Measurements from ENCODE around the gene EFS.
"Not testable (repeated sequence)": the region's sequence is repeated elsewhere in the genome, so short reads cannot be mapped to it uniquely, and the experiment has no call there.

EFS gene

GRCh38 chr14:23400496-23401149, 35.7 kb upstream of the EFS start:
- not testable (repeated sequence) for DNase-seq (ENCODE audit: low read depth); H3K4me3 ChIP-seq (ENCODE audit: low read depth, low read length)

DNA sequence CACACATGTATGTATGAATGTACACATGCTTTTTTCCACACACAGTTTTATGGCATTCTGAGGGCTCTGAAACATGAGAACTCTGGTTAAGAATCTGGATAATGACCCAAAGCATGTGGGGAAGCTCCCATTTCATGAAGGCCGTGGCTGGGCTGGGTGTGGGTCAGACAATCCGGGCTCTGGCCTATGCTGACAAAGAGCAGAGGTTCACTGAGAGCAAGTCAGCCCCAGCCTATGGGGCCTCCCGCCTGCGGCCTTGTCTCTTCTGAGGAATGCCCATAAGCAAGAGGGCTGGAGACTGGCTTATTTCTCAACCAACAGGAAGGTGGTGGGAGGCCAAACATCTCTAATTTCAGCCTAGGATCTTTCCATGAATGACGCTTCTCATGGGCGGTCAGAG, 34.6 kb upstream of the EFS start:
- H3K4me3 ChIP-seq (ENCODE audit: low read depth, low read length) = no peak overlapping the region
- no peak for DNase-seq (ENCODE audit: low read depth)

GRCh38 chr14:23399136-23399535, 34.2 kb upstream of the EFS start:
- no peak for DNase-seq (ENCODE audit: low read depth)
- H3K4me3 ChIP-seq (ENCODE audit: low read depth, low read length) = no peak overlapping the region

GRCh38 chr14:23398348-23398747, 33.4 kb upstream of the EFS start:
- no peak overlapping the region for H3K4me3 ChIP-seq (ENCODE audit: low read depth, low read length)
- DNase-seq (ENCODE audit: low read depth) = no peak

- no peak overlapping the region for H3K4me3 ChIP-seq (ENCODE audit: low read depth, low read length)
- no peak for DNase-seq (ENCODE audit: low read depth)
Observed at GRCh38 chr14:23396781-23397407, 31.9 kb upstream of the EFS start.

- no peak for DNase-seq (ENCODE audit: low read depth)
- H3K4me3 ChIP-seq (ENCODE audit: low read depth, low read length) = no peak overlapping the region
Observed at GRCh38 chr14:23396126-23396525, 31.2 kb upstream of the EFS start.

DNA sequence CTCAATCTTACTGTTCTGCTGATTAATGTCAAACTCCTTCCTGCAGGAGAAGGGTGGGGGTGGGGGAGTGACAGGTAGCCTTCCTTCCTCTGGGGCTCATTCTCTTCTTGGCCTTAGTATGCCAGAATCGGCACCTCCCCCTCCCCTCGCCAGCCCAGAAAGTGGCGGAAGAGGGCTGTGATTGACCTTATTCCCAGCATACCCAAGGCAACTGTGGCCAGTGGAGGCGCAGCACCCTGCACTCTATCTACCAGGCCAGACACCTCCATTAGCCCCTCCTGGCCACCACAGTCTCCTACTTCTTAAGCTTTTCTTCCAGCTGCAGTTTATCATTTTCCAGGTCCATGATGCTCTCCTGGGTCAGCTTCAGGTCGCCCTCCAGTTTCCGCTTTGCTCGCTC, 27.6 kb upstream of the EFS start:
- no peak overlapping the region for H3K4me3 ChIP-seq (ENCODE audit: low read depth, low read length)
- DNase-seq (ENCODE audit: low read depth) = no peak

- H3K4me3 ChIP-seq (ENCODE audit: low read depth, low read length); DNase-seq (ENCODE audit: low read depth): not testable (repeated sequence)
Observed at GRCh38 chr14:23389871-23390270, 24.9 kb upstream of the EFS start.

- no peak for DNase-seq (ENCODE audit: low read depth)
Observed at GRCh38 chr14:23389396-23389795, 24.4 kb upstream of the EFS start.

GRCh38 chr14:23388996-23389395, 24.0 kb upstream of the EFS start:
- no peak for DNase-seq (ENCODE audit: low read depth)
- no peak overlapping the region for H3K4me3 ChIP-seq (ENCODE audit: low read depth, low read length)

More at GRCh38 chr14:23389396-23389795, 24.4 kb upstream of the EFS start:
- H3K4me3 ChIP-seq (ENCODE audit: low read depth, low read length) = no peak overlapping the region

GRCh38 chr14:23387916-23388882, 23.2 kb upstream of the EFS start:
- H3K4me3 ChIP-seq (ENCODE audit: low read depth, low read length) = no peak overlapping the region
- DNase-seq (ENCODE audit: low read depth) = no peak

- DNase-seq (ENCODE audit: low read depth) = no peak
Observed at GRCh38 chr14:23386999-23387398, 22.0 kb upstream of the EFS start.

GRCh38 chr14:23386266-23386657, 21.3 kb upstream of the EFS start:
- DNase-seq (ENCODE audit: low read depth); H3K4me3 ChIP-seq (ENCODE audit: low read depth, low read length): not testable (repeated sequence)

More at GRCh38 chr14:23386999-23387398, 22.0 kb upstream of the EFS start:
- no peak overlapping the region for H3K4me3 ChIP-seq (ENCODE audit: low read depth, low read length)

DNA sequence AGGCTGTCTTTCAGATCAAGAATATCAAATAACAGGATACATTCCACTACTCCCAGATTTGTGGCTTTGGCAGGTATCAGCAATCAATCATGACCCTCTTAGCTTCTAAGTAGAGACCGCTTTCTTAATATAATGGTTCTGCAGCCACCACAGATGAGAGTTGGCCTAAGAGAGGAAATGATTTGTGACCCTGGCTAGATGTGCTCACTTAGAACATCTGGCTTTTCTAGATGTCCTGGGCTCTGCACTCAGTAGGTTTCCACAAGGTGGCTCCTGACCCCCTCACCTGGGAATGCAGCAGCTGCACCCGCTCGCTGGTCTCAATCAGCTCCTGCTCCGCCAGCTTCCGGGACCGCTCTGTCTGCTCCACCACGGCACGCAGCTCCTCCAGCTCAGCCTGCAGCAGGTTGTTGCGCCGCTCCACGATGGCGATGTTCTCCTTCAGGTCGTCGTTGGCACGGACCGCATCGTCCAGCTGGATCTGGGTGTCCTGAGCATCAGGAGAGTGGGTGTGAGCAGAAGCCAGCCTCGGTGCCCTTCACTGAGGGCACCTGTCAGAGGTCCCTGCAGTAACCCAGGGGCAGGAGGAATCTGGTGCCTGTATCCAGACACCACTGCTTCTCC, 20.8 kb upstream of the EFS start:
- DNase-seq (ENCODE audit: low read depth) = no peak
- H3K4me3 ChIP-seq (ENCODE audit: low read depth, low read length) = no peak overlapping the region

DNA sequence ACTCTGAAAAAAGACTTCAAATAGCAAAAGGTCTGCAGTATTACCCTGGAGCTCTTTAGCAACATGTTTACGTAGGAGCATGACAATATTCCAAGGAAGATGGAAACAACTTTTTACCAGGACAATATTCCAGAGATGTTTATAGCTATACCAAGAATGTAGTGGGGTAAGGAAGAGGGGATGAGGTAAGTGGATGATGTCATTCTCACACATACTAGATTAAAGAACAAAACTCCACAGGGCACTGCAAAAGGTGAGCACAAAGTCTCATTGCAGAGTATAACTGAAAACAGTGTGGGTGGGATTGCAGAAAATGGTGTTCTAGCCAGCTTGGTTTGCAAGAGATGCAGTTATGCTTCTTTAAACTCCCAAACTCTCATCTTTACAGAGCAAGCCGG, 20.3 kb upstream of the EFS start:
- no peak for DNase-seq (ENCODE audit: low read depth)
- H3K4me3 ChIP-seq (ENCODE audit: low read depth, low read length) = no peak overlapping the region

- H3K4me3 ChIP-seq (ENCODE audit: low read depth, low read length) = no peak overlapping the region
- DNase-seq (ENCODE audit: low read depth) = no peak
Observed at GRCh38 chr14:23384364-23385080, 19.6 kb upstream of the EFS start.

GRCh38 chr14:23382731-23383440, 17.9 kb upstream of the EFS start:
- no peak for DNase-seq (ENCODE audit: low read depth)
- H3K4me3 ChIP-seq (ENCODE audit: low read depth, low read length) = no peak overlapping the region

DNA sequence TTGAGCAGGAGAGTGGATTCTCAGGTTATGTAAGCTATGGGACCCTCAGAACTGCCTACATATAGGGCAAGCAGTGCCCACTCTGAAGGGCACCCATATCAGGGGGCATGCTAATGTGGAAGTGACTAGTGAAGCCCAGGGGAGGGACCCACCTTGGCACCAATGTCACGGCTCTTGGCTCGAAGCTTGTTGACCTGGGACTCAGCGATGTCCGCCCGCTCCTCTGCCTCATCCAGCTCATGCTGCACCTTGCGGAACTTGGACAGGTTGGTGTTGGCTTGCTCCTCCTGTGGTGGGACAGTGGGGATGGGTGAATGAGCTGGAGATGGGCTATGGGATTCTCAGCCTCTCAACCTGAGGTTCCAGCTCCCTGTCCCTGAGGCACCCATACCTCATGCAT, 17.3 kb upstream of the EFS start:
- no peak for DNase-seq (ENCODE audit: low read depth)
- no peak overlapping the region for H3K4me3 ChIP-seq (ENCODE audit: low read depth, low read length)

- H3K4me3 ChIP-seq (ENCODE audit: low read depth, low read length) = no peak overlapping the region
- DNase-seq (ENCODE audit: low read depth) = no peak
Observed at GRCh38 chr14:23381871-23382270, 16.9 kb upstream of the EFS start.
